IPS-NIHi11 (cell line): ENCODE measurements around the gene MARVELD2.
"Not testable (repeated sequence)": the region's sequence is repeated elsewhere in the genome, so short reads cannot be mapped to it uniquely, and the experiment has no call there.

Experiments used
- DNase-seq: peaks from one replicate; pipeline ENCODE4 v3.0.0; 2012; ENCODE audit warnings: mixed read lengths, low spot score

Gene MARVELD2, protein sequence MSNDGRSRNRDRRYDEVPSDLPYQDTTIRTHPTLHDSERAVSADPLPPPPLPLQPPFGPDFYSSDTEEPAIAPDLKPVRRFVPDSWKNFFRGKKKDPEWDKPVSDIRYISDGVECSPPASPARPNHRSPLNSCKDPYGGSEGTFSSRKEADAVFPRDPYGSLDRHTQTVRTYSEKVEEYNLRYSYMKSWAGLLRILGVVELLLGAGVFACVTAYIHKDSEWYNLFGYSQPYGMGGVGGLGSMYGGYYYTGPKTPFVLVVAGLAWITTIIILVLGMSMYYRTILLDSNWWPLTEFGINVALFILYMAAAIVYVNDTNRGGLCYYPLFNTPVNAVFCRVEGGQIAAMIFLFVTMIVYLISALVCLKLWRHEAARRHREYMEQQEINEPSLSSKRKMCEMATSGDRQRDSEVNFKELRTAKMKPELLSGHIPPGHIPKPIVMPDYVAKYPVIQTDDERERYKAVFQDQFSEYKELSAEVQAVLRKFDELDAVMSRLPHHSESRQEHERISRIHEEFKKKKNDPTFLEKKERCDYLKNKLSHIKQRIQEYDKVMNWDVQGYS

DNA sequence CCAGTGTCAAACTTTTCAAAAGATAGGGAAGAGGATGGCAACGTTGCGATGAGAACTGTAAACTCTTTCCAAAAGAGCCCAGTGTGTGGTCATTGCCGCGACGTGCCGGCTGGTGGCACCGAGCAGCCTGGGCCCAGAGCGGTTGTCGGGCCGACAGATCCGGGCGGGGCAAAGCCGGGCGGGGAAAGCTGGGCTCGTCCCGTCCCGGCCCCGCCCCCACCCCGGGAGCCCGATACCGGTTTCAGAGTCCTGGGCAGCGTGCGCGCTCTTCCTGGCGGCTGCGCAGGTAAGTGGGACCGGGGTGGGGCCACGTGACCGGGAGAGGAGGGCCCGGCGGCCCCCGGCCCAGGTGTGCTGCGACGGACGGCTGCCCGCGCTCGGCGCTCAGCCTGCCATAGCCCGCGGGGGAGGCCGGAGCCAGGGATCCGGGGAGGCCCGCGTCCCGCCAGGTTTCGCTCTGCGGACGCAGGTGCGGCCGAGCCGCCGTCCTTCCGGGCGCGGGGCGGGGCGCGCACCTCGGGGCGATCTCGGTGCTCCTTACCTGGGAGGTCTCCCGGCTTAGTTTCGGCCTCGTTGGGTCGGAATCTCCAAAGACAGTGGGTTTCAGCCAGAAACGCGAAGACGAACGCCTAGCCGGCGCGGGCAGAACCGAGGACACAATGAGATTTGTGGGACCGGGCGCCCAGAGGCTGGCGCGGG is at the start of gene MARVELD2:
Gene MARVELD2 (plus strand): TSS at position 232 of the 699 bp plus-strand sequence. CDS start 4,270 bp downstream, outside the sequence.
- DNase-seq = peak; percentile 95

DNA sequence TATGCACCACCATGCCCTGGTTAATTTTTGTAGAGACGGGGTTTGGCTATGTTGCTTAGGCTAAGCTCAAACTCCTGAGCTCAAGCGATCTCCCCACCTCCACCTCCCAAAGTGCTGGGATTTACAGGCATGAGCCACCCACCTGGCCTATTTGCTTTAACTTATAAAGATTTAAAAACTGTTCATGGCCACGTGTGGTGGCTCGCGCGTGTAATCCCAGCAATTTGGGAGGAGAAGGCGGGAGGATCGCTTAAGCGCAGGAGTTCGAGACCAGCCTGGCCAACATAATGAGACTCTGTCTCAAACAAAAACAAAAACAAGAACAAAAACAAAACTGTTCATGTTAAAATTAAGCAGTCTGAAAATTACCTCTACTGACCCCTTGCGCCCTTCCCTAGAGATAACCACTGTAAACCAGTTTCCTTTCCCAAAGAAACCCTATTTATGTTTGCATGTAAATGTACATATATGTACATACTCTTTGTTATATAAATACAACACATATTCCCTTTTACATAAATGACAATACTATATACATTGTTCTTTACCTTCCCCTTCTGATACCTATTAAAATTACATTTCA is 47.1 kb upstream of the MARVELD2 start:
- DNase-seq = no peak

GRCh38 chr5:69368458-69369339 is 46.2 kb upstream of the MARVELD2 start:
- peak; percentile 10 for DNase-seq

- DNase-seq = peak; percentile 92
Measured at GRCh38 chr5:69369340-69370121, 45.4 kb upstream of the MARVELD2 start, which contains the start of the genes AK6, RAD17 and TAF9. Gene AK6 (minus strand): TSS chr5:69369520. CDS start chr5:69369490, 30 bp downstream. Gene RAD17 (plus strand): TSS chr5:69369818. CDS start chr5:69372209, 2,391 bp downstream. Gene TAF9 (minus strand): TSS chr5:69369520. CDS start chr5:69365737, 3,783 bp downstream.

DNA sequence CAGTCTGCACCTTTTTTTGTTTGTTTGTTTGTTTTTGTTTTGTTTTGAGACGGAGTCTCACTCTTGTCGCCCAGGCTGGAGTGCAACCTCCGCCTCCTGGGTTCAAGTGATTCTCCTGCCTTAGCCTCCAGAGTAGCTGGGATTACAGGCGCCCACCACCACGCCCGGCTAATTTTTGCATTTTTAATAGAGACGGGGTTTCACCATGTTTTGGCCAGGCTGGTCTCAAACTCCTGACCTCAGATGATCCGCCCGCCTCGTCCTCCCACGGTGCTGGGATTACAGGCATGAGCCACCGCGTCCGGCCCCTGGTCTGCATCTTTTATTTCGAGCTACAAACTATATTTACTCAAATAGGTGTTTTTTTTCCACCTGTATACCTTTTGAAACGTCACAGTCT is 44.6 kb upstream of the MARVELD2 start:
- not testable (repeated sequence) for DNase-seq

DNA sequence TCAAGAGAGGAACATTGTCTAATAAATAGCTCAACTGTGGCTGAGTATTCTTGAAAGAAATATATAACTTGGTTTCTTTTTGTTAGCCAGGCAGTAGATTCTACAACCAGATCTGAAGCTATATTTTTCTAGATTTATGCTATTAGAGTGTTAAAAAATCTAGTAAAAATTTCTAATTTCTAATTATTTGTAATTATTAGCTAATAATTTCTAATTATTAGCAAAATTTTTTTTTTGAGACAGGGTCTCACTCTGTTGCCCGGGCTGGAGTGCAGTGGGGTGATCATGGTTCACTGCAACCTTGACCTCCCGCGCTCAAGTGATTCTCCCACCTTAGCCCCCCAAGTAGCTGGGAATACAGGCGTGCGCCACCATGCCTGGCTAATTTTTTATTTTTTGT is 42.5 kb upstream of the MARVELD2 start:
- DNase-seq = no peak

GRCh38 chr5:69374911-69375446 is 39.9 kb upstream of the MARVELD2 start:
- no peak for DNase-seq

DNA sequence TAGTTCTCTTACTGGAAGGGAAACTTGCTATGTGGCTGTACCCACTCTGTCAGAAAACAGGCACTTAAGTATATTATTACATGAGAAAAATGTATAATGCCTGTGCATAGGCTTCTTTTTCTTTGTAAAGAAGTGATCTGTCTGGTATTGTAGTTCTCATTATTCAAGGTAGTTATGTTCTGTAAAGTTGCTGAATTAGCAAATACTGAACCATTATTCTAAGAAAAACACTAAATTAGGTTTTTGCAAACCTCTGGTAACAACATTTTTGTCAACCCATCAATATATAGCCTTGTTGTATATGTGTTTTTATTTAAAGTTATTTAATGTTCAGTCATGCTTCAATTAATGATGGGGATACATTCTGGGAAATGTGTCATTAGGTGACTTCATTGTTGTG is 36.5 kb upstream of the MARVELD2 start:
- no peak for DNase-seq

GRCh38 chr5:69404659-69405330 is 10.1 kb upstream of the MARVELD2 start:
- DNase-seq = no peak

GRCh38 chr5:69415584-69415958 is 655 bp downstream of the MARVELD2 start:
- peak; percentile 54 for DNase-seq

GRCh38 chr5:69416180-69416579 is 1.3 kb downstream of the MARVELD2 start:
- peak; percentile 25 for DNase-seq

DNA sequence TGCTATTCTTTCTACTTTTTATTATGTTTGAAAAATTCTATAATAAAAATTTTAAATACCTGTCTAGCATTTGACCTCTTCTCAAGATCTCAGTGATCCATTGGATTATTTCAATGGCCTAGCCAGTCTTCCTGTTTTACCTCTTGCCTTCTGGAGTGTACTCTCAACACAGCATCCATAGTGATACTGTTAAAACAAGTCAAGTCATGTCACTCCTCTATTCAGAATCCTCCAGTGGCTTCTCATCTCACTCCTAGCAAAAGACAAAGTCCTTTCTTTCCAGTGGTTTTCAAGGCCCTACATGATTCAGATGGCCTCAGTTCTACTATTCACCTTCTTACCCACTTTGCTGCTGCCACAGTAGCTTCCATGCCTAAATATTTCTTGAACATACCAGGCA is 1.8 kb downstream of the MARVELD2 start:
- no peak for DNase-seq

DNA sequence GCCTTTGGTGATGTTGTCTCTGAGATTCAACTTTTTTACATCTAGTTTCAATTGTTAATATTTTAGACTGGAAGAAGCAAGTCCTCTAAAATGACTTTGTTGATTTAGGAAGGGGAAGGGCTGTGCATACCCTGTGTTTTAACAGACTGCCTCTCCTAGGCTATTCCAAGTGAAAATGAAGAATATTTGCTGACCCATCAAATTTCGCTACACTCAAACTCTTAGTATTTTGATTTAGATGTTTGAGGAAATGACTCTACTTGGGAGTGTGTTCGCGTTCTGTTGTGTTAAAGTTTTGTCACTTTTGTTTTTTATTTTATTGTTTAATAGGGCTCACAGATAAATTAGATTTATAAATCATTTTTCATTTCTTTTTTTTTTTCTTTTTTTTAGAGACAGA is 3.6 kb downstream of the MARVELD2 start:
- DNase-seq = no peak

DNA sequence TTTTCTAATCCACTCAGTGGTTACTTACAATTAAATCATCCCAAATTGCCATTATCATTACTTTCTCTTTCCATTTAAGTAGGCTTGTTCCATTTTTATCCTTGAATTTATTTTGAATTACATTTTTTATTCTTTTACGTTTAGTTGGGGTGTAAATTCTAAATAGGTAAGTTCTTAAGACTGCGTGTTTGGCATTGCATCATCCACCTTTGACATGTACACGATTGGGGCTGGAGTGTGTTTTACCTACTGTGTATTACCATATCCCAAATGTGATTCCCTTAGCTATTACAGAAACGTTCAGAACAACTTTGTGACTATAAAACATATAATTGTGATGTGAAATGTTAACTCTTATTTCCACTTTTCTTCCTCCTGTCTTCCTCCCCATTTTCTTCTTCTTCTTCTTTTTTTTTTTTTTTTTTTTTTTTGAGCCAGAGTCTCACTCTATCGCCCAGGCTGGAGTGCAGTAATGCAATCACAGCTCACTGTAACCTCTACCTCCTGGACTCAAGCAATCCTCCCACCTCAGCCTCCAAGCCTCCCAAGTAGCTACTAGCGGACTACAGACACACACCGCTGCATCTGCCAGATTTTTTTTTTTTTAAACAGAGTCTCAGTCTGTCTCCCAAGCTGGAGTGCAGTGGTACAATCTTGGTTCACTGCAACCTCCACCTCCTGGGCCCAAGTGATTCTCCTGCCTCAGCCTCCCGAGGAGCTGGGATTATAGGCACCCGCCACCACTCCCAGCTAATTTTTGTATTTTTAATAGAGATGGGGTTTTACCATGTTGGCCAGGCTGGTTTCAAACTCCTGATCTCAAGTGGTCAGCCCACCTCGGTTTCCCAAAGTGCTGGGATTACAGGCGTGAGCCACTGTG is 16.7 kb downstream of the MARVELD2 start:
- no peak for DNase-seq

DNA sequence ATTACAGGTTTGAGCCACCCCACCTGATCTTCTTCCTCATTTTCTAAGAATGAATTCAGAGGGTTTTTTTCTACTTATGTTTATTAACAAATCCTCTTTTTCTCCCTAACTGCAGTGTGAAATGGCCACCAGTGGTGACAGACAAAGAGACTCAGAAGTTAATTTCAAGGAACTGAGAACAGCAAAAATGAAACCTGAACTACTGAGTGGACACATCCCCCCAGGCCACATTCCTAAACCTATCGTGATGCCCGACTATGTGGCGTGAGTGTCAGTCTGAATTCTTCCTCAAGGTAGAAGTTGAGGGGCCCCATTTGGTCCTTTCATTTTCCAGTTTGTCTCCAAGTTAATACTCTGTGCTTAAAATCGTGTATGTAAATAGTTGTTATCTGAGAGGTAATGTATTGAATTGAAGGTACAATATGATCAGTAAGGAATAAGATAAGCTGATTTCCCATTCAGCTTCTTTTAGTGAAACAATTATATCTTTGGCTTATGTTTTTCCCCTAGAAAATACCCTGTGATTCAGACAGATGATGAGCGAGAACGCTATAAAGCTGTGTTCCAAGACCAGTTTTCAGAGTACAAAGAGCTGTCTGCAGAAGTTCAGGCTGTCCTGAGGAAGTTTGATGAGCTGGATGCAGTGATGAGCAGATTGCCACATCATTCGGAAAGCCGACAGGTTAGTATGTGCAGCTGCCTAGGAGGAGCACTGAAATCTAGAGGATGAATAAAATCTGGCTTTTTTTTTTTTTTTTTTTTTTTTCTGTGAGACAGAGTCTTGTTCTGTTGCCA is 17.7 kb downstream of the MARVELD2 start:
- DNase-seq = no peak

DNA sequence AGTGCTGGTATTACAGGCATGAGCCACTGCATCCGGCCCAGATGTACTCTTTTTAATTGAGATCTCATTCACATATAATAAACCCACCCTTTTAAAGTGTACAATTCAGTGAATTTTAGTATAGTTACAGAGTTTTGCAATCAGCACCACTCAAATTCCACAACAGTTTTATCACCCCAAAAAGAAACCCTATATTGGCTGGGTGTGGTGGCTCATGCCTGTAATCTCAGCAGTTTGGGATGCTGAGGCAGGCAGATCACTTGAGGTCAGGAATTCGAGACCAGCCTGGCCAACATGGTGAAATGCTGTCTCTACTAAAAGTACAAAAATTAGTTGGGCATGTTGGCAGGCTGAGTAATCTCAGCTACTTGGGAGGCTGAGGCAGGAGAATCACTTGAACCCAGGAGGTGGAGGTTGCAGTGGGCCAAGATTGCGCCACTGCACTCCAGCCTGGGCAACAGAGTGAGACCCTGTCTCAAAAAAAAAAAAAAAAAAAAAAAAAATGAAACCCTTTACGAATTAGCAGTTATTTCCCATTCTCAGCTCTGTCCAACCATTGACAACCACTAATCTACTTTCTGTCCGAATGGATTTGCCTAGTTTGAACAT is 20.5 kb downstream of the MARVELD2 start:
- DNase-seq = not testable (repeated sequence)

- DNase-seq = no peak
Measured at GRCh38 chr5:69444127-69444754, 29.3 kb downstream of the MARVELD2 start.
